ENCODE results near the gene PTF1A.

The PTF1A gene

DNA sequence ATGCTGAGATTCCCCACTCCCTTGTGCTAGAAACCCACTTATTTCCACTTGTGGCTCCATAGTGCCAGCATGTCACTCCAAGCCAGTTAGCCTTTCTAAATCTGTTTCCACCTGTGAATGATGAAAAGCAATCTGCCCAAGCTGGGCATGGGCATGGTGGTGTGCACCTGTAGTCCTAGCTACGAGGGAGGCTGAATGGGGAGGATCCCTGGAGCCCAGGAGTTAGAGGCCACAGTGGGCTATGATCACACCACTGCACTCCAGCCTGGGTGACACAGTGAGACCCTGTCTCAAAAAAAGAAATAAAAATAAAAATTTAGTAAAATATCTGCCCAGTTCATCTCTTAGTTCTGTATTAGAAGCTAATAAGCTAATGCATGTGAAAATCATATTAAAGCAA is 5.0 kb upstream of the PTF1A start:
- no peak for DNase-seq

DNA sequence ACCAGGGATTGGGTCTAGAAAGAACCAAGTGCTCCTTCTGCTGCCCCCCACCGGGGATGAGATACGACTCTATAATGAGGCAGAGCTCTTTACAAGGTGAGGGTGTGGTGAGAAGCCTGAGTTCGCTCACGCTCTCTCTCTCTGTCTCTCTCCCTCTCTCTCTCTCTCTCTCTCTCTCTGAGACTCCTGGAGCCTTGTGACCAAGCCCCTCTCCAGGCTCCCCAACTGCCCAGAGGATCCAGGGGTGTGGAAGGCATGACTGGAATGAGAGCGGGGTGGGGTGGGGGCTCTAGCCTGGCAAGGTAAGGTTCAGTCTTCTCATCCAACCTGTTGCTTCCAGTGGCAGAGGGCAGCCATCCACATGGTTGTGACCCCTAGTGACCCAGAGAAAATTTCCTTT is 3.1 kb upstream of the PTF1A start:
- DNase-seq, result no peak

DNA sequence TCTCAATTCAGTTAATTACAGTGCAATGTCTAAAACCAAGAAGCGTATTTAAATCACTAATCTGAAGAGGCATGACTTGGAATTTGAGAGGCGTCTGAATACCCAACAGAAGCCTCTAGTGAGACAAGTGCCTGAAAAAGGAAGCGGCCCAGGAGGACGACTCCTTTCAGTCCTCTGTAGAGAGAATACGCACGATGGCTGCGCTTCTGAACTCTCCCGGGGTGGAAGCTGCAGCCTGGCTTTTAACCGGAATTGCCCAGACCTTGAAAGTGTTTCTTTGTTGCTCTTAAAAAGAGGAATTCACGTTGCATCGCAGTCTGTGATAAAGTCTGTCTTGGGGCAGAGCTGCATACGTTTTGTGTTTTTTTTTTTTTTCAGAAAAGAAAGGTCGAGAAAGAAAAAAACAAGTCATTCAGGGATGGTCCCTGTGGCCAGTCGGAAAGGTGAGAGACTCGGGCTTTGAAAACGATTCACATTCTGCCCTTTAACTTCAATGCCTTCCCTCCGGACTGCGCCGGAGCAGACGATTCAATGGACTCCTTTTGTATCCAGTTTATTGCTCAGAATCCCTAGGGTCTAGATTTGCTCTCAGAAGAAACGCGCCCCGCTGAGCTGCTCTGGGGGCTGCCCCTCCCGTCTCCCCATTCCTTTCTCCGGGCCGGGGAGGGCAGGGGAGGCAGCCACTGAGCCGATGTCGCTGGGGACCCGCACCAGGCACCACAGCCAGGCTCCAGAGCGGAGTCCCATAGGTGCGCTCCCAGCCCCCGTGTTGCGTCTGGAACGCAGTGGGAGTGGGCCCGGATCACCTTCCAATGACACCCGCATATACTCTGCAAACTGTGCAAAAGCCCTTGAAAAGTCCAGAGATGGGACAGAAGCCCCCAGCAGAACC is 994 bp upstream of the PTF1A start:
- no peak for DNase-seq

DNA sequence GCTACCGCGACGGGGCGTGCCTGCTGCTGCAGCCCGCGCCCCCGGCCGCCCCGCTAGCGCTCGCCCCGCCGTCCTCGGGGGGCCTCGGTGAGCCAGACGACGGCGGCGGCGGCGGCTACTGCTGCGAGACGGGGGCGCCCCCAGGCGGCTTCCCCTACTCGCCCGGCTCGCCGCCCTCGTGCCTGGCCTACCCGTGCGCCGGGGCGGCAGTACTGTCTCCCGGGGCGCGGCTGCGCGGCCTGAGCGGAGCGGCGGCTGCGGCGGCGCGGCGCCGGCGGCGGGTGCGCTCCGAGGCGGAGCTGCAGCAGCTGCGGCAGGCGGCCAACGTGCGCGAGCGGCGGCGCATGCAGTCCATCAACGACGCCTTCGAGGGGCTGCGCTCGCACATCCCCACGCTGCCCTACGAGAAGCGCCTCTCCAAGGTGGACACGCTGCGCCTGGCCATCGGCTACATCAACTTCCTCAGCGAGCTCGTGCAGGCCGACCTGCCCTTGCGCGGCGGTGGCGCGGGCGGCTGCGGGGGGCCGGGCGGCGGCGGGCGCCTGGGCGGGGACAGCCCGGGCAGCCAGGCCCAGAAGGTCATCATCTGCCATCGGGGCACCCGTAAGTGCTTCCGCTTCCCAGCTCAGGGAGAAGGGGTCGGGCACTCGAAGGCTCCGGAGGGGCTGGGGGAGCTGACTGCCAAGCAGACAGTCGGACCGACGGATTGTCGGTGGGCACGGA is 761 bp downstream of the PTF1A start:
- DNase-seq, result no peak

DNA sequence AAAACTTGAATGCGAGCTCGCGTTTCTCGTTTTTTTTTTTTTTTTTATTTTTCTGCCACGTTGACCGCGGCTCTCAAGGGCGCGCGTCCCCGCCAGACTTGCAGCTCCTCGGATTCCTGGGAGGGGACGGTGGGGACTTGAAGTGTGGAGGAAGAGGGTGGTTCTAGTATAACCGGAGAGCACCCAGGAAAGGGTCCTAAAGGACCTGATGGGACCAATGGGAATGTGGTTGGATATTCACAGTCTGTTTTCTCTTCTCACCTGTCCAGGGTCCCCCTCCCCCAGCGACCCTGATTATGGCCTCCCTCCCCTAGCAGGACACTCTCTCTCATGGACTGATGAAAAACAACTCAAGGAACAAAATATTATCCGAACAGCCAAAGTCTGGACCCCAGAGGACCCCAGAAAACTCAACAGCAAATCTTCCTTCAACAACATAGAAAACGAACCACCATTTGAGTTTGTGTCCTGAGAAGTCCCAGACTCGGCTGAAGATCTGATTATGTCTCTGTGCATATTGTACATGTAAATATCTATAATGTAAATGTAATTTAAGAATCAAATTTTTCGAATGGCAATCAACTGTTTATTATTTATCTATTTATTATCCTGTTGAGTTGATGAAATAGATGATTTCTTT is 1.4 kb downstream of the PTF1A start:
- DNase-seq, result no peak

DNA sequence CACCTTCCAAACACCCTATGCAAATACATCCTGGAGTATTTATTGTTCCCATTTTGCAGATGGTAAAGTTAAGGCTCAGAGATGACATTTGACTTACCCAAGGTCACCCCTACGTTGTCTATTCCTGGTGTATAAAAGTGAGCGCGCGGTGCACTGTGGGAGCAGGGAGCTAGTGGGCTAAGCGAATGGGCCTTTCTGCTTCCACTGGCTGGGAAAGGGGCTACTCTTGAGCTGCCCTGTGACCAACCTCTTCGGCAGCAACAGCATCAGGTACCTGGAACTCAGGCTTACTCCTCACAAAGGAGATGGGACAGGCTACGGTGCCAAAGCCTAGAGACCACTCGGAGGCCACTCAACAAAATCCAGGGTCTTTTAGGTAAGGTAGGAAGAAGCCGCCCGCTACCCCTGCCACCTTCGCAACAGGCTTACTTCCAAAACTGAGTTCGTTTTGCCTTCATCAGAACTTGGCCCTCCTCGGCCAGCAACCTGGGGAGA is 2.4 kb downstream of the PTF1A start:
- DNase-seq, result no peak

DNA sequence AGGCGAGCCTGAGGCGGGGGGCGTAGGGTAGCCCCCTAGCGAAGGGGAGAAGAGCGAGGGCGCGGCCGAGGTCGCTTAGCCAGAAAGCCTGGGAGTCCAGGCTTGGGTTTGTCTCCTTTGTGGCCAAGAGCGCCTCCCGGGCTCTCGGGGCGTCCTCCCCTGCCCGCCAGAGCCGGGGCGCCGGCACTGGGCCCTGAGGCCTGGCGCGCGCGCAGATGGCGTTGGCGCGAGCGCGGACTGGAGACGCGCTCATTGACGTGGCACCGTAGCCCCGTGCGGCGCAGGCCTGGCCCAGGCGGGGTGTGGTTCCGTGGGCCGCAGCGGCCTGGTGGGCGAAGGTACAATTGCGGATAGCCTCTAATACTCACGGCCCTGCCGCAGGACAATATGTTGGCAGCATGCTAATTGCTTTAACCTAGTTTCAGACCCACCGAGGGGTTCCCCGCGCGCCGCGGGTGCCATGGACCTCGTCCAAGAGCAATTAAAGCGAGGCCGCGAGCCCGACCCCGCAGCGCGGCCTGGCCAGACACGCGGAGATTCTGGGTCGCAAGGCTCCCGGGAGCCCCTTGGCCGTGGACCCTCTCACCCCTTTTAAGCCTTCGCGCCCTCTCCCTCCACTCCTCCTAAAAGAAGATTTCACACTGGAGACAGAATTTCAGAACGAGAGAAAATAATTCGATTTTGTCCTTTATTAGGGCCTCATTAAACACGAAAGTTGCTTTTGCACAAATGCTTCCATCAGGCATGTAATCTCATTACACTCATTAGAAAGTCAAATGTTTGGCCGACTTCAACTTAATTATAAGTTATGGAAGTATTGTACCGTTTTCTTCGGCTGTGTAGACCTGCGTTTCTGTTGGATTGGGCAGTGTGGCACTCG is 3.1 kb downstream of the PTF1A start:
- DNase-seq, result no peak

DNA sequence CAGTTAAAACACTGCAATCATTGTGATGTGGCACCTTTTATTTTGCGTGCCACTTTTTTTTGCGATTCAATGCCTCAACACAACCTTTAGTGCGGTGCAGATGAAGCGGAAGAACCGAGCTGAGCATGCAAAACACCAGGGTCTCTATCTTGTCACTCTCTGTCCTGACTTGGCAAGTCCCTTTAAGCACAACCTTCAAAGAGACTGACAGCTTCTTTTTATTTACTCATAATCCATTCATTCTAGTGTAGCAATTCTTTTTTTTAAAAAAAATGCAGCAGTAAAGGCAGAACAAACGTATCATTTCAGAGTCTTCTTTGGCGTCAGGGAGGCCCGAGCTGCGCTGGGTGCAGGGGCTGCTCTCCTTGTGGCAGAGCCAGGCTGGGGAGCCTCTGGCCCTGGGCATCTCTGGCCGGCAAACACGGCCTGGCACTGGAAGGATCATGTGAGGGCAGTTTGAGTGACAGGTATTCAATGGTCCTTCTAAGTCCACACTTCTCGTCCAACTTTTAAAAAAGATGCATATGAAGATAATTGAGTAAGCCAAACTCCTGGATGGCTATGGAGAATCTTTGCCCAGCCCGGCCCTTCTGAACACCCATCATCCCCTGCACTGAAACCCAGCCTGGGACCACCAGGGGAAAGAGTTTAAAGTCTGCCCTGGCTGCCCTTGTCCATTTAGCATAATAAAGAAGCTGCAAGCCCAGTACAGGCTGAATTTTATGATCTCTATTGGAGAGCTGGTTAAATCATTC is 3.9 kb downstream of the PTF1A start:
- DNase-seq, result no peak

DNA sequence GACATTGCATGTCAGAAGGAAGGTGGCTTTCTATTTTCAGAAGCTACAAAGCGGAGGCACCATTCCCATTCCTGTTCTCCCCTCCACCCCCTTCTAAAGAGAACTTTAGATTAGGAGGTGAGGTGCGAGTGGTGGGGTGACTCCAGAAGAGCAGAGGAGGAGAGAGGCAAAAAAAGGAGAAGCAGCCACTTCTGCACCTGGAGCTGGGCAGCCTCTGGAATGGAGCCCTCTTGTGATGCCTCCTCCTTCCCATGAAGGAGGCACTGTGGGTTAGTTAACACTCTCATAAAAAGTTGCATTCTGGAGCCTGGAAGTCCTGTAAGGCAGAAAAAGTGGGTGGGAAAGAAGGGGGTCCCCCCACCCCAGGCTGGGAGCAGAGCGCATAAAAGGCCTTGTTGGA is 4.8 kb downstream of the PTF1A start:
- no peak for DNase-seq

DNA sequence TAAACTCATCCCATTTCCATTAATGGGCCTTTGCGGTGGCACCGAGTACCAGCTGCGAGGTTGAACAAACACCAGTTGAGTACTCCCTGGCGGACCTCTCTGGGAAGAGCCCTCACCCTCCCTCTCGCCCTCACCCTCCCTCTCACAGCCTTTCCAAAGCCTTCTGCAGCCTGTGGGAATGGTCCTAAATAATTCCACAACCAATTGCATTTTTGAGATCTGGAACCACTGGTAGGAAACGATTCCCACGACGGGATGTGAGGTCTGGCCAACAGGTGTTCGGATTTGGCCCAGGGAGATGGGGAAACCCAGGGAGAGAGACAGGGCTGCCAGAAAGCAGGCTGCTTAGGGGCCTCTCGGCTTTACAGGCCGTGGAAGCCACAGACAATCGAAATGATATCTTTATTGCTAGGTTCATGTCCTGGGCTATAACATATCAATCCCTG is 5.3 kb downstream of the PTF1A start:
- no peak for DNase-seq

DNA sequence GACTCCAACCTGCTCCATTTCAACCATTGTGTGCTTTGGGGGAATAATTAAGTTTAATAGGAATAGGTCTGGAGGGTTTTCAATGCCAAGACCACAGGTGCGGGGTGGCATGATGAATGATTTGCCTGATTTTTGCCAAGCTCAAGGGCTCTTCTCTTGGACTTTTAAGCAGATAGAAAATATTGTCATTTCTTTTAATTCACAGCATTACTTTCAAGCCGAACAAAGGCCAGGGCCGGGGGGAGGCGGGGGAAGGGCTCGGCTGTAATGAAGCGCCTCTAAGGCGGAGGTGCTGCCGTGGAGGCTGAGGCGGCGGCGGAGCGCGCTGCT is 6.5 kb downstream of the PTF1A start:
- no peak for DNase-seq

DNA sequence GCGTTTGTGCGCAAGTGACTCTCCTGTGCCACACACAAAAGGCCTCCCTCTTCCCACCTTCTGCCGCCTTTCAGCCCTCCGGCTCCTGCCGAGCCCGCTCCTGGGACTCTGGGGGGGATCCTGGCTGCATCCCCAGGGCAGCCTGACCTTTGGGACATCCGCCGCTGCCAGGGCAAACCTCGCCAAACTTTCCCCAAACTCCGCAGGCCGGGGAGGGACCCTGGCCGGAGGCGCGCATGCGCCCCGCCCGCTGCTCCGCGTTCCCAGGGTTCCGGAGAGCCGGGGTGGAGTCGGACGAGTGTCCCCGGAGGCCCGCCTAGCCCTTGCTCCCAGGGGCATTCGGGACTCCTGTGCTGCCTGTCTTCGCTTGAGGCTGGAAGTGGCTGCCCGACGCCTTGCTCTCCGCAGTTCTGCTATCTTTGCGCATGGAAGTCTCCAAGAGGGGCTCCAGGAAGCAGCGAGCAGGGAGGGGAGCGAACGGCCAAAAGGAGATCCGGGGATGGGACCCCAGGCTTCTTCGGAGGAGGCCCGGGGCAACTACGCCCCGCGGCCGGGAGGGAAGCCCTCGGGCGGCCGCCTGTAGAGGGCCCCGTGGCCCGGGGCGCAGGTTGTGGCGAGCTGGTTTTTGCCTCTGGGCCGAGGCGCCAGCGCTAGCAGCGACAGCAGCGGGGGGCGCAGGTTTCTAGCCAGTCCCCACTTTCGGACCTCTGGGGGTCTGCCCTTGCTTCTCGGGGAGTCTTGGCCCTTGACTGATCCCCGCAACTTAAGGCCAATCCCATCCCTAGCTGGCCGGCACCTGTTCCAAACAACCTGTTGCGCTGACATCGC is 7.0 kb downstream of the PTF1A start:
- no peak for DNase-seq

DNA sequence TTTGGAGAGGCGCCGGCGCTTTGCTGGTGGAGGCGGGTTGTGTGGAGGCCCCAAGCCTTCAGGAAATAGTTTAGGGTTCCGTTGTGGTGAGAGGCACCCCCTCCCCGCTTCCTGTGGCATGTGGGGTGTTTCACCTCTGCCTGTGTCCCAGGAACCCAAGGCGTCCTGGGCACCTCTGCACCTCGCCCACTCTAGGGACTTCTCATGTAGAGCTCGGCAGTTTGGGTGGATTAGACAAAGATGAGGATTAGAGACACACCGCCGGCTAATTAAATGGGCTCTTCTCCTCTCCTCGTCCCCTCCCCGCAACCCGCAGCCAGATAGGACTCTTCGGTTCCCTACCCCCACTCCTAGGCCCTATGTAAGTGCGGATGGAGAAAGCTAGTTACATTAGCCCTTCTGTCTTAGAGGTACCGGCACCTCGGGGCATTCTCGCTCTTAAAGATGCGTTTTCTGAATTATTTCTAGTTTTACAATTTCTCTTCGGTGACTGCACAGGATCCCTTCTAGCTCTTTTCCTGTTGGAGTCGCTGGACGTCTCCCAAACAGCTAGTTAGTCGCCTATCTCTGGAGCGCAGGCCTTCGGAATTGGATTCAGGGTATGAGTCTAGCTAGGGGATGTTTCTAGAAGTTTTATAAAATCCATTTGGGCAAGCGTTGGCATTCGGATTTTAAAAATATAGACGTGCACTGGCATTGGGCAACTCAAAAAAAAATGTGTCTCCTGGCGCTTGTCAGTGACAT is 7.8 kb downstream of the PTF1A start:
- DNase-seq, result no peak

DNA sequence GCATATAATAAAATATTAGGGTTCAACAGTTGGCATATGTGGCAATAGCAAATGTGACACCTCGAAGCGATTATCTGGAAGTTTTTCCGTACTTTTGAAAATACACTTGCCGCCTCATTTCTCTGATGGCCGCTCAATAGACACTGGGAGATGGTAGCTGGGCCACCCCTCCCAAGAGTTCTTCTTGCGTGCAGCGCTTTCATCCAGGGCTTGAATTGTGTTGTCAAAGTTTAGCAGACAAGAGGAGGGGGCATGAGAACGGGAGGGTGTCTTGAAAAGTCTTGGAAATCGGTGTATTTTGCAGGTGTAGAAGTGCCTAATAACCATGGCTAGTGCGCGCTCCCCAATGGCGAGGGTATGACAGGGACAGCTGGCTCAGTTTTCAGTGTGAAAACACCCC is 8.5 kb downstream of the PTF1A start:
- no peak for DNase-seq

DNA sequence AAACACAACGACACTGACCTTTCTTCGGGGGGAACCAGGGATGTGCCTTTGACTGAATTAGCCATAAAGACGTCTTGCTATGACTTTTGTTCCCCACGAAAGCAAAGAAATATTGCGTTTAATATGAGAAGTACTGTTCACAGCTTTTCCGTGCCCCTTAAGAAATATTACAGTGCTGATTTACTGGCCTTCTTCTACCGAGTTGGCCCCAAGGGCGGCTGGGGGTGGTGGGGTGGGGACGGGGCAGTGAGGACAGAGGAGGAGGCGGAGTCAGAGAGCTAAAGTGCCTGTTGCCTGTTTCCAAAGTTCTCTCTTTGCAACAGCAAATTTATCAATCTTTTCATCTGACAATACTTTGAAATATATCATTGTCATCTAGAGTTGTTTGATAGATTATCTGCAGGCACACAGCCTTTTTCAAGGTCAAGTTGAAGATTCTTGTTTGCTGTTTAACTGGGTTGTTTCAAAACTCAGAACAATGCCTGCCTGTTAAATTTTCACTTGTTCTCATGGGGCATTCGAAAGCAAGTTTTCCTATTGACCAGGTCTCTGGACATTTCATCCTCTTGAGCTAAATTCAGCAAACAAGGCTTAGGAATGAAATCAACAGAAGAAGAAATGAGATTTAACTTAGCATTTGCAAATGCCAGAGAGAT is 9.0 kb downstream of the PTF1A start:
- no peak for DNase-seq

DNA sequence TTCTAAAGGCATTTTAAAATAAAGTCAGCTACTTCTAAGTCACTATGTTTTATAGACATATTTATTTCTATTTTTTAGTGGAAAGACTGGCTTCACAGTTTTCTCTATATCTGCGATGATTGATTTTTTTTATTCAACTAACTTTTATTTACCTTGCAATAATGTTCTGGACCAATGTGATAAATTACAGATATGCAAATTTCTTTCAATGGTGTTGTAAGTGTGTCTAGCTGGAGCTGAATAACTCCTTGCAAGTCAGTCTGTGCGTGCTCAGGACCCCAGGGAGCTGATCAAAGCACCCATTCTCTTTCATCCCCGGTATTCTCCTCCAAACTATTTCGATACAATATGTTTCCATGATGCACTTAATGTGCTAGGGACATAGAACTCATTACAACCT is 9.7 kb downstream of the PTF1A start:
- DNase-seq, result no peak

DNA sequence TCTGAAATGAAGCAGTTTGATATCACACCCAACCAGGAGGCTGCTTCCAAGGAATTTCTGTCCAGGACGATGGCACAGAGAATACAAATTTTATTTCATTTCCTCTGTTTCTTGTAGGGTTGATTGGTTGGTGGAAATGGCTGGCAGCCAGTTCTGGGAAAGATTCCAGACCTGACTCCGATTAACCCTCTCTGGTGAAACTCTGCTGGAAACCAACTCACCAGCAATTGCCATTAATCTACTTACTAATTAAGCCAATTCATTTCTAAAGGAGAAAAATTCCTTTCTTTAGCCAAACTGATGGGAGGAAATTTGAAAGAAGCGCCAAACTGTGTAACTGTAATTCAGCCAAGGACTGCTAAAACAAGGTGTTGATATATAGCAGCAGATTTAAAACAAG is 10.7 kb downstream of the PTF1A start:
- DNase-seq, result no peak

DNA sequence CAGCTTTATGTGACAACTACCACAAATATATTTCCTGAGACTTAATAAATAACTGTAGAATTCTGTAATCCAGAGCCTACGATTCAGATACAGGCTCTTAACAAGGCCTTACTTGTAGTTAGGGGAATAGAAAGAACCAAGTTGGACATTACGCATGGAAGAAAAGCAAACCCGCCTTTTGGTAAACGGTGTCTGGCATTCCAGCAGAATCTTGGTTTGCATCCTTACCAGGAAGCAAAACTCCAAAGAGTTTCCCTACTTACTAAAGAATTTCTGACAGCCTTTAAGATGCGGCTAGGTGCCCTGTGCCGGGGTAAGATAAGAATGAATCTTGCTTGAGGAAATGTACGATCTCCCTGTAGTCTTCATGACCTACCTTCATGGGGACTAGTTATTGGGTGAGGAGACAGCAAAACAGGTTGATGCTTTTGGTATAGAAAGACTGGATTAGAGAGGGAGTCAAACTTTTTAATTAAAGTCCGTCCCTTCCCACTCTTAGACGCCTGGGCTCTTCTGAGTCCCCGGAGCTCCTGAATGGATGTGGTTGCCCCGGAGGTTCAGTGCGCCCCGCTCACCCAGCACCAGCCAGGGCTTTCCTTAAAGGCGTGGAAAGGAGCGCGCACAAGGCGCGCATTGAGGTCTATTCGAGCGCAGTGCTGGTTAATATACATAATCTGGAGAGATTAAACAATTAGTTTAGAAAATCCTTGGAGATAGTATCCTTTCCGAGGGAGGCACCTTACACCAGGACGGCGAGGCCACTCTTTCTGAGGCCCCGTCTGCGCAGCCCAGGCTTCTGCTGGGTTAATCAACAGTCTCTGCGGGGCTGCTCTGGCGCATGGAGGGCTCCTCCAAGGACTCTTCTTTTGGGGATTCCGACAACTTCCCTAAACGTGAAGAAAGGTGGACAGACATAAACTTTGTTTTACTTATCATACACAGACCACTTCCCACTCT is 11.5 kb downstream of the PTF1A start:
- no peak for DNase-seq

DNA sequence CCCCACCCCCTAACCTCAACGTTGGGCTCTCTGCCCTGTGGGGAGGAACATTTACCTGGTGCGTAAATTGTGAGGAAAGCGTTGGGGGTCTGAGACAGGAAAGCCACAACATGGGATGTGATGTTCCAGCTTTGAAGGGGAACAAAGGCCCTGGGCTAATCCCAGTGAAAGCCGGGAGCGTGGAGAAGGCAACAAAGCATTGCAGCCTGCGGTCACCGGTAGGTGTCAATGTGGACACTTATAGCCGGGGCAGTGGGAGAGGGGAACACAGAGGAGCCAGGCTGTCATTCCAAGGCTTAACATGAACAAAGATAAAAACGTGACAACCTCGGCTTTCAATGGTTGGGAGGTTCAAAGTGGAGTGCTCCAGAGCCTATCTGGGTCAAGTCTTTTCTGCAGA is 12.7 kb downstream of the PTF1A start:
- no peak for DNase-seq
